GM21737 (cell line): ENCODE data around the gene ZNF318.

Experiments
- ATAC-seq: cut with Tn5 transposase; IDR thresholded peaks from one replicate; pipeline ENCODE4 v1.9.1; 2021; ENCODE audit warnings: mild to moderate bottlenecking, moderate library complexity; ENCODE audit not compliant: unreplicated experiment

The ZNF318 gene

GRCh38 chr6:43286456-43286979 is 82.9 kb downstream of the ZNF318 start:
- ATAC-seq = no peak
